Right atrium auricular region (tissue), 2 donors: ENCODE data around the gene SOWAHD. TPM values are rescaled to one million over a fixed set of nuclear protein-coding genes. Genes with fewer than 3 reads are reported as not detected.
"Not testable (repeated sequence)": the region's sequence is repeated elsewhere in the genome, so short reads cannot be mapped to it uniquely, and the experiment has no call there.

Source experiments
- DNase-seq: peaks from one replicate; pipeline ENCODE4 v3.0.0-alpha.2; 2019; ENCODE audit warnings: low spot score
- H3K27ac ChIP-seq, 2 donors: fragments of 200-600 bp; sonication (generic); 1 replicate in 1 of 2; 2 replicates in 1 of 2; pipeline ENCODE4 v1.5.1; 2016 to 2019
- H3K27me3 ChIP-seq, 2 donors: fragments of 200-600 bp; sonication (generic); one replicate each; pipeline versions ENCODE4 v1.5.1 to v1.6.0; 2017 to 2019
- H3K36me3 ChIP-seq: fragments of 200-600 bp; sonication (generic); one replicate; pipeline ENCODE4 v1.5.1; 2016
- H3K4me1 ChIP-seq, 2 donors: fragments of 200-600 bp; sonication (generic); one replicate each; pipeline versions ENCODE4 v1.5.1 to v1.6.0; 2017 to 2019
- H3K4me3 ChIP-seq, 2 donors: fragments of 200-600 bp; sonication (generic); 1 replicate in 1 of 2; 2 replicates in 1 of 2; pipeline ENCODE4 v1.5.1; 2017 to 2019; ENCODE audit warnings: mild to moderate bottlenecking in 1 of 2, moderate library complexity in 1 of 2
- H3K9me3 ChIP-seq, 2 donors: fragments of 200-600 bp; sonication (generic); one replicate each; pipeline ENCODE4 v1.5.1; 2019
- total RNA-seq, 2 donors: library from RNA; depleted of rRNA; stranded (reverse); fragments of >200 nt; gene quantifications; one replicate each; pipeline ENCODE4 v1.1.0, GENCODE V29; 2016
- TF ChIP-seq, protein P1 (sequence below), 2 donors: fragments of 200-600 bp; sonication (generic); IDR thresholded peaks; one replicate each; pipeline ENCODE4 v1.5.1; 2019; ENCODE audit warnings: antibody characterized with exemption in 2 of 2

SOWAHD gene
- total RNA-seq, 2 donors from 2014 or later: not detected

DNA sequence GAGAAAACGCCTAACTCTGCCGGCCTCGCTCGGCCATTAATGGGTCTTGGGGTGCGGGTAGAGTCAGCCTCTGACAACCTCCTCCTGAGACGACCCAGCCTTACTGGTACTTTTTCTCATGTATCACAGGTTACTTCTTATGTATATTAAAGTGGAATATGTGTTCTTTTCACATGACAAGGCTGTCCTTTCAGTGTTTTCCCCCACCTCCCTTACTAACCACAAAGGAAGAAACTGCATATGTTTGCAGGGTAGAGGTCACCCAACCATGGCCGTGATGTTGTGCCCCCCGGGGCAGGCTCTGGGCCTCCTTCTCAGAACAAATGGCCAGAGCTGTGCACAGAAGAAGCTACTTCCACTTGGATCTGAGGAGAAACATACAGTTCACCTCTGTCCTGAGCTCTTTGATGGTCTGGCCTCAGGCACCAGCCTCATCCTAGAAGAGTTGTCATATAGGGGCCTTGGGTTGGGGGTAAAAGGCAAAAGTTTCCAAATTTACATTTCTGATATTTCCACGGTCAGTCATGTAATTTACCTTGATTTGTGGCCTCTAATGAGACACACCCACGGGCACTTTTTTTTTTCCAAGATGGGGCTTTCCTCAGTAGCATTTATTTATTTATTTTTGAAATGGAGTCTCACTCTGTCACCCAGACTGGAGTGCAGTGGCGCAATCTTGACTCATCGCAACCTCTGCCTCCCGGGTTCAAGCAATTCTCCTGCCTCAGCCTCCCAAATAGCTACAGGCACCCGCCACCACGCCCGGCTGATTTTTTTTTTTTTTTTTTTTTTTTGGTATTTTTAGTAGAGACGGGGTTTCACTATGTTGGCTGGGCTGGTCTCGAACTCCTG lies 1.9 kb downstream of the SOWAHD start:
- Histone ChIP-seq H3K27ac (no peak overlapping the region), H3K4me1 (peaks cover 0 to 13% of the 10 kb centered on the region in 2 donors), H3K4me3 (no peak overlapping the region), H3K36me3 (no peaks in the 10 kb centered on the region), H3K27me3 (peaks cover 0 to 4% of the 10 kb centered on the region in 2 donors), H3K9me3 (no peaks in the 10 kb centered on the region)
- DNase-seq: no peak
- TF ChIP-seq, protein P1, sequence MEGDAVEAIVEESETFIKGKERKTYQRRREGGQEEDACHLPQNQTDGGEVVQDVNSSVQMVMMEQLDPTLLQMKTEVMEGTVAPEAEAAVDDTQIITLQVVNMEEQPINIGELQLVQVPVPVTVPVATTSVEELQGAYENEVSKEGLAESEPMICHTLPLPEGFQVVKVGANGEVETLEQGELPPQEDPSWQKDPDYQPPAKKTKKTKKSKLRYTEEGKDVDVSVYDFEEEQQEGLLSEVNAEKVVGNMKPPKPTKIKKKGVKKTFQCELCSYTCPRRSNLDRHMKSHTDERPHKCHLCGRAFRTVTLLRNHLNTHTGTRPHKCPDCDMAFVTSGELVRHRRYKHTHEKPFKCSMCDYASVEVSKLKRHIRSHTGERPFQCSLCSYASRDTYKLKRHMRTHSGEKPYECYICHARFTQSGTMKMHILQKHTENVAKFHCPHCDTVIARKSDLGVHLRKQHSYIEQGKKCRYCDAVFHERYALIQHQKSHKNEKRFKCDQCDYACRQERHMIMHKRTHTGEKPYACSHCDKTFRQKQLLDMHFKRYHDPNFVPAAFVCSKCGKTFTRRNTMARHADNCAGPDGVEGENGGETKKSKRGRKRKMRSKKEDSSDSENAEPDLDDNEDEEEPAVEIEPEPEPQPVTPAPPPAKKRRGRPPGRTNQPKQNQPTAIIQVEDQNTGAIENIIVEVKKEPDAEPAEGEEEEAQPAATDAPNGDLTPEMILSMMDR (IDR thresholded peaks at IDR 0.05): no peak

DNA sequence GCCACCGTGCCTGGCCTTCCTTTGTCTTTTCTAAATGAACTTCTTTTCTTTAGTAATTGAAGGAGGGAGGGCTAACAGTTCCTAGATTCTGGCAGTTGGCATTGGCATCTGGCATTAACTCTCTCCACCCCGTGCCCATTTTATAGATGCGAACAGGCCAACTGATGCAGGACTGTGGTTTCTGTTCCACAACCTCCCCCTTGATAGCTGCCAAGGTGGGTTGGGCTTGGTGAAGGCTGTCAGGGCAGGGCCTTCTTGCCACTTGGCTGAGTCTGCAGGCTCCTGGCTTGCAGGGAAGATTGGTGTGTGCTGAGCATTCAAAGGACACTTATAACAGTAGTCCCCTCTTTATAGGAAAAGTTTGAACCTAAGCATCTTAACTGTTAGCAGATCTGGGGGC lies 4.3 kb downstream of the SOWAHD start:
- Histone ChIP-seq H3K4me1 (peaks cover 0 to 13% of the 10 kb centered on the region in 2 donors), H3K4me3 (no peak overlapping the region), H3K27ac (no peak overlapping the region), H3K36me3 (no peaks in the 10 kb centered on the region), H3K9me3 (no peaks in the 10 kb centered on the region), H3K27me3 (peaks cover 0 to 4% of the 10 kb centered on the region in 2 donors)
- TF ChIP-seq, protein P1 (IDR thresholded peaks at IDR 0.05): no peak
- no peak for DNase-seq

DNA sequence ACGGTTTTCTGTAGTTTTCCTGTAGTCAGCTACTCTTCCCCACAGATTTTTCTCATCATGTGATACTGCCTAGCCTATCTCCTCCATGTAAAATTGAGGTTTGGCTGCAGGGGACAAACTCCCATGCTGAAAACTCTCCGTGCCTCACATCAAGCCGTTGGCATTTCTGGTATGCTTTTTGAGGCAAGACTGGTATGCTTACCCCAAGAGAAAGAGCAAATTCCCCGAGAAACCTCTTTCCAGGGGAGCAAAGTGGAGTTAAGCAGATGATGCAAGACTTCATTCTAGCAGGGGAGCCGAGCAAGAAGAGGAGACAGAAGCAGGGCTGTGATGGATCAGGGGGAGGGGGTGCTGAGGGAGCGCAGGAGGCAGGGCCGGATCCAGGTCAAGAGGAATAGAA lies 4.8 kb downstream of the SOWAHD start:
- no peak for DNase-seq
- H3K4me1 ChIP-seq: peaks cover 0 to 10% of the 10 kb centered on the region in 2 donors
- H3K9me3 ChIP-seq: no peaks in the 10 kb centered on the region
- H3K27me3 ChIP-seq: peaks cover 0 to 4% of the 10 kb centered on the region in 2 donors
- TF ChIP-seq, protein P1 (IDR thresholded peaks at IDR 0.05): no peak
- H3K4me3 ChIP-seq: no peak overlapping the region
- H3K36me3 ChIP-seq: no peaks in the 10 kb centered on the region
- H3K27ac ChIP-seq: no peak overlapping the region

DNA sequence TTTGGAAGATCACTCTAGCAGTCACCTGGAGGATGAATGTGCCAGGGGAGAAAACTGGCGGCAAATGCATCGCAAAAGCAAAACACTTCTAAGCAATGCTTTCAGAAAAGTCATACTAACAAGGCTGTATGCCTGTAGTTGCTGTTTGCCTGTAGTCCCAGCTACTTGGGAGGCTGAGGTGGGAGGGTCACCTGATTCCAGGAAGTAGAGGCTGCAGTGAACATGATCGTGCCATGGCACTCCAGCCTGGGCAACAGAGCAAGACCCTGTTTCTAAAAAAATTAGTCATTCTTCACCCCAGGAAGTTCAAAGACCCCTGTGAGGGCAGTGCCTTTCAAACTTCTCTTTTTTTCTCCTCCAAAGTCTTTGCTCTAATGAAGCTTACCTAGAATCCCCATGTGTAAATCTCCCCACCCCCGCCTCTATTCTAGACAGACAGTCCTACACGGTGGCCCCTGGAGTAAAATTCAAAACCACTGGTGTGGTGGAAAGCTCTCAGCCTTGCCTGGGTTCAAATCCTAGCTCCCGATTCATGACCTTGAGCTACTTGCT lies 5.5 kb downstream of the SOWAHD start:
- peaks cover 0 to 3% of the 10 kb centered on the region in 2 donors for H3K4me1 ChIP-seq
- H3K9me3 ChIP-seq: no peaks in the 10 kb centered on the region
- no peak overlapping the region for H3K27ac ChIP-seq
- H3K36me3 ChIP-seq: no peaks in the 10 kb centered on the region
- no peak for DNase-seq
- H3K27me3 ChIP-seq: peaks cover 0 to 3% of the 10 kb centered on the region in 2 donors
- TF ChIP-seq, protein P1 (IDR thresholded peaks at IDR 0.05): no peak
- H3K4me3 ChIP-seq: no peak overlapping the region

DNA sequence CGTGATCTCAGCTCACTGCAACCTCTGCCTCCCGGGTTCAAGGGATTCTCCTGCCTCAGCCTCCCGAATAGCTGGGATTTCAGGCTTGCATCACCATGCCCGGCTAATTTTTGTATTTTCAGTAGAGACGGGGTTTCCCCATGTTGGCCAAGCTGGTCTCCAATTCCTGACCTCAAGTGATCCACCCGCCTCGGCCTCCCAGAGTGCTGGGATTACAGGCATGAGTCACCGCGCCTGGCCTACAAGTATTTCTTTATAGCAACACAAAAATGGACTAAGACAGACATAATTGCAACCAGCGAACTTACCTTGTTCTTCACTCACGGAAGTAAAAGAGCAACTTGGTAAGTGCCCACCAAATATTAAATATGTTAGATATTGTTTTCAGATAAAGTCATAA lies 10.0 kb downstream of the SOWAHD start:
- H3K27me3 ChIP-seq, DNase-seq, H3K4me1 ChIP-seq, H3K4me3 ChIP-seq, H3K36me3 ChIP-seq, H3K27ac ChIP-seq, H3K9me3 ChIP-seq: not testable (repeated sequence)

DNA sequence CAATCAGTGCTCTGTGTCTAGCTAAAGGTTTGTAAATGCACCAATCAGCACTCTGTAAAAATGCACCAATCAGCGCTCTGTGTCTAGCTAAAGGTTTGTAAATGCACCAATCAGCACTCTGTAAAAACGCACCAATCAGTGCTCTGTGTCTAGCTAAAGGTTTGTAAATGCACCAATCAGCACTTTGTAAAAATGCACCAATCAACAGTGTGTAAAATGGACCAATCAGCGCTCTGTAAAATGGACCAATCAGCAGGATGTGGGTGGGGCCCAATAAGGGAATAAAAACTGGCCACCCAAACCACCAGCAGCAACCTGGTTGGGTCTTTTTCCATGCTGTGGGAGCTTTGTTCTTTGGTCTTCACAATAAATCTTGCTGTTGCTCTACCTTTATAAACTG lies 11.0 kb downstream of the SOWAHD start:
- H3K4me3 ChIP-seq, H3K36me3 ChIP-seq, H3K4me1 ChIP-seq, H3K27me3 ChIP-seq, DNase-seq, H3K9me3 ChIP-seq, H3K27ac ChIP-seq: not testable (repeated sequence)
